WTC11 (cell line): ENCODE results near the gene B3GALNT2. TPM values are rescaled to one million over a fixed set of nuclear protein-coding genes. Genes with fewer than 3 reads are reported as not detected.

Experiments
- ATAC-seq: fragments of 200-7000 bp; cut with Tn5 transposase; 2 replicates; pipeline ENCODE4 v1.10.0; 2021; ENCODE audit warnings: mild to moderate bottlenecking, moderate library complexity
- CTCF ChIA-PET: fragments of 300-600 bp; sonication (Branson Sonifier 250); formaldehyde crosslinking; loops from one replicate; lab custom pipeline; 2021; ENCODE audit warnings: antibody characterized with exemption; lab: Charles Lee
- POLR2A ChIA-PET: fragments of 350-600 bp; sonication (Branson Sonifier 250); formaldehyde crosslinking; loops from one replicate; lab custom pipeline; 2021; ENCODE audit warnings: antibody characterized with exemption; lab: Charles Lee
- DNase-seq: peaks from one replicate; pipeline ENCODE4 v3.0.0; 2021; ENCODE audit warnings: low spot score
- H3K27ac Mint-ChIP-seq: 2 replicates; pipeline ENCODE4 v1.8.0; 2021; ENCODE audit warnings: mixed read lengths
- H3K27me3 Mint-ChIP-seq: 2 replicates; pipeline ENCODE4 v1.8.0; 2021; ENCODE audit warnings: low read depth, mild to moderate bottlenecking, moderate library complexity, mixed read lengths
- H3K36me3 Mint-ChIP-seq: 2 replicates; pipeline ENCODE4 v1.8.0; 2021; ENCODE audit warnings: mixed read lengths
- H3K4me1 Mint-ChIP-seq: 2 replicates; pipeline ENCODE4 v1.8.0; 2022; ENCODE audit warnings: mixed read lengths
- H3K4me3 Mint-ChIP-seq: 2 replicates; pipeline ENCODE4 v1.8.0; 2021; ENCODE audit warnings: mild to moderate bottlenecking, moderate library complexity, mixed read lengths
- H3K9me3 Mint-ChIP-seq: 2 replicates; pipeline ENCODE4 v1.8.0; 2021; ENCODE audit warnings: mixed read lengths
- ARID4B ChIP-seq: sonication (generic); formaldehyde crosslinking; IDR thresholded peaks from 2 replicates; pipeline ENCODE4 v1.8.0; 2023; ENCODE audit warnings: missing genetic modification reagents, mild to moderate bottlenecking, borderline replicate concordance
- ATF1 ChIP-seq: sonication (generic); formaldehyde crosslinking; IDR thresholded peaks from 2 replicates; pipeline ENCODE4 v1.8.1; 2023; ENCODE audit warnings: mild to moderate bottlenecking, moderate library complexity, missing genetic modification reagents
- CREB1 ChIP-seq: sonication (generic); formaldehyde crosslinking; IDR thresholded peaks from 2 replicates; pipeline ENCODE4 v1.8.0; 2023; ENCODE audit warnings: mild to moderate bottlenecking, missing genetic modification reagents
- CREM ChIP-seq: sonication (generic); formaldehyde crosslinking; IDR thresholded peaks from 2 replicates; pipeline ENCODE4 v1.8.1; 2022; ENCODE audit warnings: mild to moderate bottlenecking, missing genetic modification reagents, moderate library complexity
- EMX1 ChIP-seq: fragments of 250-450 bp; sonication (Bioruptor Pico); IDR thresholded peaks from 2 replicates; pipeline ENCODE4 v1.8.0; 2021; ENCODE audit warnings: mild to moderate bottlenecking
- FOXP1 ChIP-seq: sonication (generic); formaldehyde crosslinking; IDR thresholded peaks from 2 replicates; pipeline ENCODE4 v1.8.0; 2022; ENCODE audit warnings: missing genetic modification reagents, mild to moderate bottlenecking, moderate library complexity, borderline replicate concordance
- JAZF1 ChIP-seq: fragments of 250-450 bp; sonication (Bioruptor Pico); IDR thresholded peaks from 2 replicates; pipeline ENCODE4 v1.9.0; 2021; ENCODE audit warnings: moderate library complexity, mild to moderate bottlenecking, inconsistent platforms
- KAT7 ChIP-seq: sonication (generic); formaldehyde crosslinking; IDR thresholded peaks from 2 replicates; pipeline ENCODE4 v1.8.1; 2023; ENCODE audit warnings: missing genetic modification reagents, mild to moderate bottlenecking, borderline replicate concordance
- MXD4 ChIP-seq: fragments of 250-450 bp; sonication (Bioruptor Pico); IDR thresholded peaks from 2 replicates; pipeline ENCODE4 v1.8.0; 2021; ENCODE audit warnings: mild to moderate bottlenecking, moderate library complexity, borderline replicate concordance
- NR1H2 ChIP-seq: sonication (generic); formaldehyde crosslinking; IDR thresholded peaks from 2 replicates; pipeline ENCODE4 v1.9.0; 2021; ENCODE audit warnings: mild to moderate bottlenecking, moderate library complexity, missing genetic modification reagents
- NR2C2 ChIP-seq: sonication (generic); formaldehyde crosslinking; IDR thresholded peaks from 2 replicates; pipeline ENCODE4 v1.8.0; 2022; ENCODE audit warnings: mild to moderate bottlenecking, missing genetic modification reagents
- NR3C1 ChIP-seq: sonication (generic); formaldehyde crosslinking; conservative IDR thresholded peaks from 2 replicates; pipeline ENCODE4 v1.8.1; 2023; ENCODE audit warnings: low read depth, mild to moderate bottlenecking, missing genetic modification reagents
- OVOL2 ChIP-seq: fragments of 250-450 bp; sonication (Bioruptor Pico); IDR thresholded peaks from 2 replicates; pipeline ENCODE4 v1.9.0; 2021; ENCODE audit warnings: mild to moderate bottlenecking, borderline replicate concordance
- SMAD4 ChIP-seq: sonication (generic); formaldehyde crosslinking; IDR thresholded peaks from 2 replicates; pipeline ENCODE4 v1.8.0; 2022; ENCODE audit warnings: mild to moderate bottlenecking, missing genetic modification reagents
- SP1 ChIP-seq: sonication (generic); formaldehyde crosslinking; conservative IDR thresholded peaks from 2 replicates; pipeline ENCODE4 v1.8.1; 2022; ENCODE audit warnings: missing genetic modification reagents
- TCF7 ChIP-seq: sonication (generic); formaldehyde crosslinking; IDR thresholded peaks from 2 replicates; pipeline ENCODE4 v1.8.0; 2022; ENCODE audit warnings: mild to moderate bottlenecking, low read depth, missing genetic modification reagents, moderate library complexity
- ZBTB21 ChIP-seq: sonication (generic); formaldehyde crosslinking; IDR thresholded peaks from 2 replicates; pipeline ENCODE4 v1.8.1; 2023; ENCODE audit warnings: mild to moderate bottlenecking, missing genetic modification reagents, borderline replicate concordance
- ZMAT4 ChIP-seq: fragments of 250-450 bp; sonication (Bioruptor Pico); IDR thresholded peaks from 2 replicates; pipeline ENCODE4 v1.9.0; 2021; ENCODE audit warnings: mild to moderate bottlenecking
- ZNF263 ChIP-seq: sonication (generic); formaldehyde crosslinking; IDR thresholded peaks from 2 replicates; pipeline ENCODE4 v1.8.1; 2022; ENCODE audit warnings: low read depth, mild to moderate bottlenecking, moderate library complexity, missing genetic modification reagents
- total RNA-seq: library from RNA; stranded (reverse); gene quantifications from 3 replicates; pipeline ENCODE4 v1.2.3, GENCODE V29; 2021
- TF ChIP-seq, protein P1 (sequence below): sonication (generic); formaldehyde crosslinking; IDR thresholded peaks from 2 replicates; pipeline ENCODE4 v1.8.0; 2022; ENCODE audit warnings: mild to moderate bottlenecking, missing genetic modification reagents
- TF ChIP-seq, protein P2 (sequence below): sonication (generic); formaldehyde crosslinking; IDR thresholded peaks from 2 replicates; pipeline ENCODE4 v1.8.1; 2022; ENCODE audit warnings: missing genetic modification reagents, borderline replicate concordance
- TF ChIP-seq, protein P3 (sequence below): fragments of 250-450 bp; sonication (Bioruptor Pico); conservative IDR thresholded peaks from 2 replicates; pipeline ENCODE4 v1.9.0; 2021; ENCODE audit warnings: mild to moderate bottlenecking

Gene B3GALNT2
- total RNA-seq, 1 experiment from 2014 or later = 41.7 TPM

DNA sequence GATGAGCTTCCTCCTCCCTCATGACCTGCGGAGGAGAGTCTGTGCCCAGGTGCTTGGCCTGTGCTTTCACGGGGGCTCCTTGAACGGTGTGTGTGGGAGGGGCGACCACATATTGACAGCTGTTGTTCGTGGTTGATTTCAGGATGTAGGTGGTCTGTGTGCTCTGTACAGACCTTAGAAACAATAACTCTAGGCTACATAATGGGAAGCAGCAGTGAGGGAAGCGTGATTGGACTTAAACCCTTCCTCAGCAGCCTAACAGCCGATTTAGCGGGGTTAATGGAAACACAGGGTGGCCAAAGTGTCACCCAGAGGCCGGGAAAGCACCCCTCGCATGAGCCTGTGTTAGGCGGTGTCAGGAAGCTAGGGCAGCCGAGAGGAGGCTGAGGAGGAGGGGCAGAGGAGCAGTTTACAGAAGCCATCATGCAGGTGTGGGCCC, 81.0 kb downstream of the B3GALNT2 start:
- DNase-seq (no peak), ATAC-seq (peak; percentile 78)
- POLR2A ChIA-PET = no interaction called here
- CTCF ChIA-PET = interaction anchor here (0.7 to 2.3 kb wide), 4 partner anchors 8 to 318 kb away, joined by 3 to 8 read pairs (median 5); partner anchors contain the start of gene B3GALNT2
- Mint-ChIP-seq H3K4me1 (peaks cover 10% of the 10 kb centered on the region), H3K36me3 (peaks cover under 1% of the 10 kb centered on the region), H3K27ac (peak overlapping the region; percentile 37), H3K4me3 (no peak overlapping the region), H3K27me3 (no peaks in the 10 kb centered on the region), H3K9me3 (no peaks in the 10 kb centered on the region)
- TF ChIP-seq NR3C1 (CRISPR knock-in tag) (no peak), NR1H2 (CRISPR knock-in tag) (no peak), JAZF1 (CRISPR knock-in tag) (no peak), OVOL2 (no peak), CREB1 (no peak), CREM (CRISPR knock-in tag) (no peak), MXD4 (no peak), EMX1 (CRISPR knock-in tag) (no peak), ZMAT4 (CRISPR knock-in tag) (no peak), ARID4B (CRISPR knock-in tag) (no peak)
- TF ChIP-seq, protein P1, sequence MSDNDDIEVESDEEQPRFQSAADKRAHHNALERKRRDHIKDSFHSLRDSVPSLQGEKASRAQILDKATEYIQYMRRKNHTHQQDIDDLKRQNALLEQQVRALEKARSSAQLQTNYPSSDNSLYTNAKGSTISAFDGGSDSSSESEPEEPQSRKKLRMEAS (CRISPR knock-in tag) = no peak
- TF ChIP-seq, protein P2, sequence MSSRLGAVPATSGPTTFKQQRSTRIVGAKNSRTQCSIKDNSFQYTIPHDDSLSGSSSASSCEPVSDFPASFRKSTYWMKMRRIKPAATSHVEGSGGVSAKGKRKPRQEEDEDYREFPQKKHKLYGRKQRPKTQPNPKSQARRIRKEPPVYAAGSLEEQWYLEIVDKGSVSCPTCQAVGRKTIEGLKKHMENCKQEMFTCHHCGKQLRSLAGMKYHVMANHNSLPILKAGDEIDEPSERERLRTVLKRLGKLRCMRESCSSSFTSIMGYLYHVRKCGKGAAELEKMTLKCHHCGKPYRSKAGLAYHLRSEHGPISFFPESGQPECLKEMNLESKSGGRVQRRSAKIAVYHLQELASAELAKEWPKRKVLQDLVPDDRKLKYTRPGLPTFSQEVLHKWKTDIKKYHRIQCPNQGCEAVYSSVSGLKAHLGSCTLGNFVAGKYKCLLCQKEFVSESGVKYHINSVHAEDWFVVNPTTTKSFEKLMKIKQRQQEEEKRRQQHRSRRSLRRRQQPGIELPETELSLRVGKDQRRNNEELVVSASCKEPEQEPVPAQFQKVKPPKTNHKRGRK (CRISPR knock-in tag) = no peak
- TF ChIP-seq, protein P3, sequence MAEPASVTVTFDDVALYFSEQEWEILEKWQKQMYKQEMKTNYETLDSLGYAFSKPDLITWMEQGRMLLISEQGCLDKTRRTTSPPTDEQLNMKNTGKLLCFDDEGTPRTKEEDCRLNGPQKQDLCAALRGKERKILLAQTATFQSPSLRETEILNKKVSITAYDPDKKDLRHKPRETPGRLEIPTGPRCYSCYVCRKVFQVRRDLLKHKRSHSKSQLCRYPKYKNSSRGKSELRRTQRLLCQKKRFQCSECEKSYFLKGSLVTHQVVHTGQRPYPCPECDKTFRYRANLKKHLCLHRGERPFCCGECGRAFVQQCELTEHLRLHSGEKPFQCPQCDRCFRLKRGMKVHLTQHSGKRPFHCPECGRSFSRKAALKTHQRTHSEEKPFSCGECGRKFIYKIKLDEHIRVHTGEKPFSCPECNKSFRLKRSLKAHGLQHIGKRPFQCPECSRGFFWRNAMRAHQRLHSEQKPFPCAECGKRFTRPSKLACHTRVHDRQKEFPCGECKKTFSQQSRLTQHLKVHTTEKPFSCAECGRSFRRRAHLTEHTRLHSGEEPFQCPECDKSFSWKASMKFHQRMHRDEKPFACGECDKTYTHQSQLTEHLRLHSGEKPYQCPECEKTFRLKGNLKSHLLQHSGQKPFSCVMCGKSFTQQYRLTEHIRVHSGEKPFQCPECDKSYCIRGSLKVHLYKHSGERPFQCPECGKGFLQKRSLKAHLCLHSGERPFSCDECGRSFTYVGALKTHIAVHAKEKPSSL (CRISPR knock-in tag) = no peak

GRCh38 chr1:235421751-235422150, 82.5 kb downstream of the B3GALNT2 start:
- ChIA-PET POLR2A (no interaction called here), CTCF (no interaction called here)
- Mint-ChIP-seq H3K36me3 (peaks cover 3% of the 10 kb centered on the region; the same call in 1 of the 2 replicates), H3K9me3 (no peaks in the 10 kb centered on the region), H3K27ac (peak overlapping the region; percentile 12; the same call in 1 of the 2 replicates), H3K27me3 (no peaks in the 10 kb centered on the region), H3K4me1 (peaks cover 10% of the 10 kb centered on the region), H3K4me3 (no peak overlapping the region)
- ATAC-seq = no peak
- DNase-seq = no peak
- TF ChIP-seq SP1 = no peak
- no peak for TF ChIP-seq FOXP1 (CRISPR knock-in tag)
- TF ChIP-seq NR2C2 (CRISPR knock-in tag) = no peak
- TF ChIP-seq KAT7 (CRISPR knock-in tag) = no peak
- no peak for TF ChIP-seq SMAD4
- TF ChIP-seq TCF7 = no peak
- TF ChIP-seq ZBTB21 (CRISPR knock-in tag) = no peak
- no peak for TF ChIP-seq ATF1 (CRISPR knock-in tag)
- TF ChIP-seq ZNF263 = no peak
